ENCODE measurements around the gene ZNF70.

ZNF70 gene

DNA sequence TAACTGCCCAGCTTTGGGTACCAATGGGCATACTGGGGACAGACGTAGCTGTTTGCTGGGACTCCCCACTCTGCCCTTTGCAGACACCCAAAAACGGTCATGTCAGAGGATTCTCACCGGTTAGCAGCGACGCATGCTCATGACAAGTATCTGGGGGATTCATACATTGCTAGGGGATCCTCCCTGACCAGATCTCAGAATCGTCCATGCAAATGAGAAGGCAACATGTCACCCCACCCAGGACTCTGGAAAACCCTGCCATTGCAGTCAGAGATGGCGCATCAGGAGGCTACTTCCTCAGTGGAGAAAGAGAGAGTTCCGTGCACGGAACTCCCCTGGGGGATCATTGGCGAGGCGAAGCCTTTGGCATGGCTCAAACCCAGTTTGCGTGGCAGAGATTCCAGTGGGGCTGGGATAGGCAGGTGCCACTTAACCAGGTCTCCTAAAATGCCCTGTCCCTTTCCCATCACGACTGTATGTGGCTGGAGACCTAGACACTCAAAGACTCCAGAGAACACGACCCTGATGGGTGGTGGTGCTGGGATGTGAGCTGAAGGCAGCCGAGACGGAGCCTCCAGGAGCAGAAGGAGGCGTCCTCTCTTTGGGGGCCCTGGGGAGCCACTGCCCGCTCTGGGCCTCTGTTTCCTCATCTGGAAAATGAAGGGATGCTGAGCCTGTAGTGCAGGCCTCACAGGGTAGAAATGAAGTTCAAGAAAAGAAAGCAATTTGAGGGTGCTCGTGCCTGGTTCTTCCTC, 55.2 kb downstream of the ZNF70 start:
- in situ Hi-C loops (cut with HindIII; ENCODE audit: low sequenced_read_pairs), result no loop called here

DNA sequence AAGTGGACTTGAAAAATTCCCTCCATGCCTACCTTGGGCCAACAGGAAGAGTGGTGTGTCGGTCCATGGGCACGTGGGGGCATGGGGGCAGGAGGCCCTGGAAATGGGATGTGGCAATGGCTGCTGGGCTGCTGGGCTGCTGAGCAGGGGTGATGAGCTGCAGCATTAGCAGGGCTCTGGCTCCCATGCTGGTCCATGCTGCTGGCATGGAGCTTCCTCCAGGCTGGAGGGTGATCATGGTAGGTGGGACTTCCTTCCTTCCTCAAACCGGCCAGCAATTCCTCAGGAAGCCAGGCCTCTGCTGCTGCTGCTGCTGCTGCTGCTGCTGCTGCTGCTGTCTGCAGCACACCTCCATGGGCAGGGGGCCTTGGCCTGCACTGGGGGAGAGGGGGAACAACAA, 55.8 kb downstream of the ZNF70 start:
- in situ Hi-C loops (cut with HindIII; ENCODE audit: low sequenced_read_pairs), result no loop called here

DNA sequence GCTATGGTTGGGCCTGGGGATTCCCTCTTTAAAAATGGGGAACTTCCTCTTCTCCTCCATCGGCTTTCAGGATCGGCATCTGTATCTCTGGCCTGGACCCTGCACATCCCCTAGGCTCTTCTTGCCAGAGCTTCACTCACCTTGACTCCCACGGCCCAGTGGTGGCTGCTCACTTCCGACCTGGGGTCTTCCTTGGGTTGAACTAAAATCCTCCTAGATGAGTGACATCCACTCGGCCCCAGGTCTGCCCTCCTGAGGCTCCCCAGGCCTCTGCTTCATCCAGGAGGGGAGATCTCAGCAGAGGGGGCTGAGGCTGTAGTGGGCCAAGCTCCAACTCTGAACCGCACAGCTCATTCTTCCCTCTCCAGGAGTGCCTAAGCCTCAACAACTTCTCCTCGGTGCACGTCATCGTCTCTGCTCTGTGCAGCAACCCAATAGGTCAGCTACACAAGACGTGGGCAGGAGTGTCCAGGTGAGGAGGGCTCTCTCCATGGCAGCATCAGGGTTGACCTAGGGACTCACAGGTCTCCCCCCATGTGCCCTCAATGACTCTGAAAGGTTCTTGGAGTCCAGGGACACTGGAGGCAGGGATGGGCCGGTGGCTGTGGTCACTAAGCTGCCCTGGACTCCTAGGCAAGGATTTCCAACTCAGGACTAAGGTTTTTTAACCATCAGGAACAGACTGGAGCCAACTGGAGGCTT, 56.8 kb downstream of the ZNF70 start:
- in situ Hi-C loops (cut with HindIII; ENCODE audit: low sequenced_read_pairs), result no loop called here

DNA sequence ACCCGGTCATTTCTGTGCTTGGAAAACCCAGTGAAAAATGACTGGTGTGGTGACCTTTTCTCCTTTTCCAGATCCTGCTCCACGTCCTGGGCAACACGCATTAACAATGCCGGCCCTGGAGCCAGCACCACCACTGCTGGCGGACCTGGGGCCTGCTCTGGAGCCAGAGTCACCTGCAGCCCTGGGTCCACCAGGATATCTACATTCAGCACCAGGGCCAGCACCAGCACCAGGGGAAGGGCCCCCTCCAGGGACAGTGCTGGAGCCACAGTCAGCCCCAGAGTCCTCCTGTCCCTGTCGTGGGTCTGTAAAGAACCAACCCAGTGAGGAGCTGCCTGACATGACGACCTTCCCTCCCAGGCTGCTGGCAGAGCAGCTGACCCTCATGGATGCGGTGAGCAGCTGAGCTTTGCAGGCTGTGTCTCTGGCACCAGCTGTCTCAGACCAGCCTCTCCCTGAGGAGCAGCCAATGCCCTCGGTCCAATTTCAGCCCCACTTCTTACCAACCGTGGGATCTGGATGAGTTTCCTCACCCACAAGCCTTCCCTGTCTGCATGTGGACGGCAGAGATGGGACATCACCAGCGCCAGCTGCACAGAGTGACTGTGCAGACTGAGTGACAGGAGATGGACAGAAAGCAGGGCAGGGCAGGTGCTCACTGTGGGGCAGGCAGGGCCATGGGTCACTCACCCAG, 58.2 kb downstream of the ZNF70 start:
- in situ Hi-C loops (cut with HindIII; ENCODE audit: low sequenced_read_pairs), result no loop called here

DNA sequence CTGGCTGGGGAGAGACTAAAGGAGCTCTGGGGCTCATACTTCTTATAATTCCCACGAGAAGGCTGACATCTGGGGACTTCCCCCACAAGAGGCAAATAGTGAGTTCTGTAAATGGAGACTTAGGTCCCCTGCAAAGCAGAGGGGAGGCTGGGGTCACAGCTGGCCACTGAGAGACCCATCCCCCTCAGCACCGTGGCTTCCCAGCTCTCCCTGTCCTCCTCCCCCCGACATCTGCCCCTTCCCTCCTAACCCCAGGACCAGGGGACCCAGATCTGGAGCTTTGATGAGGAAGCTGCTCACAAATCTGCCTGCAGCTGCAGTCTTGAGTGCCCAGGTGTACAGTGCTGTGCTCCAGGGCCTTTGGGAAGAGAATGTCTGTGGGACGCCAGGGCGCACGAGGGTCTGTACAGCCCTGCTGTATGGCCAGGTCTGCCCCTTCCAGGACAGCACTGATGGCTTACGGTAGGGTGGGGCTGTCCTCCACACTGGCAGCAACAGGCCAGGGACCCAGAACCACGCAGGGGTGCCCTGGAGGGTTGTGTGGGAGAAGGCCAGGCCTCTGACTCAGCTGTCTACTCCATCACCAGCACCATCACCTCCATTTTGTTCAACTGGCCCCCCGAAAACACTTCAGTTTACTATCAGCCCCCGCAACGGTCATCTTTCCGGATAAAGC, 59.0 kb downstream of the ZNF70 start:
- in situ Hi-C loops (cut with HindIII; ENCODE audit: low sequenced_read_pairs), result no loop called here

DNA sequence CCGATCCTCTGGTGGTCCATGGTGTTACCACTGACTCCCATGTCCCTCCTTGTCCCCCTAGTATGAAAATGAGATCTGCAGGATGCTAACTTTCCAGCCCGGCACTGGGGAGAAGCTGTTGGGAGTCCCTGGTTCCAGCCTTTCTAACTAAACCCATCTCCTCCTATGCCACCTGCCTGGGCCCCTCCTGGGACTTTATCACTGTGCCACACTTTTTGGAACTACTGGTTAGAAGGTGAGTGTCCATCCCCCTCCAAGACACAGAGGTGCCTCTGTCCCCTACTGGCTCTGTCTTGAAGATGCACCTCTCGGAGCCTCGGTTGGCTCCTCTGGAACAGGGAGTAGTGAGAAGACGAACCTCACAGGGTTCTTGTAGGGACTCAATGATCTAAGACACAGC, 60.2 kb downstream of the ZNF70 start, which contains the start of gene RGL4:
Gene RGL4 (plus strand): TSS at position 301 of the 400 bp plus-strand sequence. CDS start 1,018 bp downstream, outside the sequence.
- in situ Hi-C loops (cut with HindIII; ENCODE audit: low sequenced_read_pairs), result no loop called here

DNA sequence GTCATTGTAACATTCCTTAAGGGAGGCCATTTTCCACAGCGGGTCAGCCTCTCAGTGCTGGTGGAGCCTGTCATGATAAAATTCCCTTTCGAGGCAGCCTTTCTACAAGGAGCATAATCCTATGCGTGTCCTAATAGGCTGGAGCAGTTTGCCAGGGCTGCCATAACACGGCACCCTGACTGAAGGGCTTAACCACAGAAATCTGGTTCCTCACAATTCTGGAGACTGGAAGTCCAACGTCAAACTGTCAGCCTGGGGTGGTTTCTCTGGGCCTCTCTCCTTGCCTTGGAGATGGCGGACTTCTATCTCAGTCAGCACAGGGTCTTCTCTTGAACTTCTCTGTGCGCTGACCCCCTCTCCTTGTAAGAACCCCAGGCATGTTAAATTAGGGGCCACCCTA, 61.5 kb downstream of the ZNF70 start:
- in situ Hi-C loops (cut with HindIII; ENCODE audit: low sequenced_read_pairs), result no loop called here

All from DLD1 (cell line).